ENCODE measurements around the gene KMT5C.

Gene KMT5C

GRCh38 chr19:55358493-55358892, 18.8 kb downstream of the KMT5C start:
- DNase-seq (ENCODE audit: low spot score): no peak
- in situ Hi-C loops (cut with MboI; ENCODE audit: low pct_unique_long_range_greater_than_20kb, low sequenced_read_pairs, unreplicated experiment): no loop called here
- no peak for TF ChIP-seq CTCF (IDR thresholded peaks at IDR 0.05; ENCODE audit: extremely low read depth, insufficient read depth, missing control alignments)

- no peak for DNase-seq (ENCODE audit: low spot score)
- no peak for TF ChIP-seq CTCF (IDR thresholded peaks at IDR 0.05; ENCODE audit: extremely low read depth, insufficient read depth, missing control alignments)
- in situ Hi-C loops (cut with MboI; ENCODE audit: low pct_unique_long_range_greater_than_20kb, low sequenced_read_pairs, unreplicated experiment): no loop called here
Measured at GRCh38 chr19:55358943-55359908, 19.6 kb downstream of the KMT5C start.

GRCh38 chr19:55360902-55361301, 21.2 kb downstream of the KMT5C start:
- TF ChIP-seq CTCF (IDR thresholded peaks at IDR 0.05; ENCODE audit: extremely low read depth, insufficient read depth, missing control alignments): no peak
- DNase-seq (ENCODE audit: low spot score): no peak
- in situ Hi-C loops (cut with MboI; ENCODE audit: low pct_unique_long_range_greater_than_20kb, low sequenced_read_pairs, unreplicated experiment): no loop called here

- no peak for TF ChIP-seq CTCF (IDR thresholded peaks at IDR 0.05; ENCODE audit: extremely low read depth, insufficient read depth, missing control alignments)
- no peak for DNase-seq (ENCODE audit: low spot score)
- in situ Hi-C loops (cut with MboI; ENCODE audit: low pct_unique_long_range_greater_than_20kb, low sequenced_read_pairs, unreplicated experiment): no loop called here
Measured at GRCh38 chr19:55362174-55362989, 22.7 kb downstream of the KMT5C start.

- in situ Hi-C loops (cut with MboI; ENCODE audit: low pct_unique_long_range_greater_than_20kb, low sequenced_read_pairs, unreplicated experiment): no loop called here
- no peak for TF ChIP-seq CTCF (IDR thresholded peaks at IDR 0.05; ENCODE audit: extremely low read depth, insufficient read depth, missing control alignments)
- no peak for DNase-seq (ENCODE audit: low spot score)
Measured at GRCh38 chr19:55362990-55363716, 23.5 kb downstream of the KMT5C start, which contains the start of gene GARIN5B. GARIN5B (minus strand) TSS chr19:55363260; CDS start chr19:55363066, 194 bp downstream.

- in situ Hi-C loops (cut with MboI; ENCODE audit: low pct_unique_long_range_greater_than_20kb, low sequenced_read_pairs, unreplicated experiment): no loop called here
- no peak for TF ChIP-seq CTCF (IDR thresholded peaks at IDR 0.05; ENCODE audit: extremely low read depth, insufficient read depth, missing control alignments)
- DNase-seq (ENCODE audit: low spot score): no peak
Measured at GRCh38 chr19:55365245-55365644, 25.6 kb downstream of the KMT5C start.

Measured in GM13977 (cell line).